HepG2 (cell line): Measurements from ENCODE around the gene NXPE3. TPM values are rescaled to one million over a fixed set of nuclear protein-coding genes. Genes with fewer than 3 reads are reported as not detected.

Experiments
- ASH2L ChIP-seq: fragments of 300-600, 200-600 bp; sonication (generic); IDR thresholded peaks from 2 replicates; pipeline ENCODE4 v1.7.0; 2017; ENCODE audit warnings: low read depth, mild to moderate bottlenecking, moderate library complexity, mixed read lengths, low read length; ENCODE audit not compliant: insufficient read length
- CHD4 ChIP-seq: fragments of 200-600 bp; sonication (generic); IDR thresholded peaks from 2 replicates; pipeline ENCODE4 v1.7.0; 2017; ENCODE audit warnings: mild to moderate bottlenecking, low read length, borderline replicate concordance
- DMTF1 ChIP-seq: sonication (generic); formaldehyde crosslinking; IDR thresholded peaks from 2 replicates; pipeline ENCODE4 v1.4.0; 2020; ENCODE audit warnings: mild to moderate bottlenecking, missing genetic modification reagents
- GRHL1 ChIP-seq: sonication (generic); formaldehyde crosslinking; conservative IDR thresholded peaks from 2 replicates; pipeline ENCODE4 v1.8.0; 2022; ENCODE audit warnings: missing genetic modification reagents
- KDM1A ChIP-seq: IDR thresholded peaks from 2 replicates; pipeline ENCODE4 v1.6.1; 2016; ENCODE audit warnings: missing compliant biosample characterization
- MAX ChIP-seq: IDR thresholded peaks from 2 replicates; pipeline ENCODE4 v1.6.1; 2012; ENCODE audit warnings: inconsistent platforms
- MTA3 ChIP-seq: sonication (generic); formaldehyde crosslinking; IDR thresholded peaks from 2 replicates; pipeline ENCODE4 v1.4.0; 2020; ENCODE audit warnings: missing genetic modification reagents
- NAIF1 ChIP-seq: sonication (generic); formaldehyde crosslinking; IDR thresholded peaks from 2 replicates; pipeline ENCODE4 v1.5.0; 2020; ENCODE audit warnings: mild to moderate bottlenecking, missing genetic modification reagents, borderline replicate concordance
- REST ChIP-seq, 2 experiments: IDR thresholded peaks; 2 replicates each; pipeline ENCODE4 v1.6.1; 2011 to 2012; ENCODE audit warnings: low read length in 2 of 2, borderline replicate concordance in 1 of 2, low read depth in 1 of 2, mild to moderate bottlenecking in 1 of 2, moderate library complexity in 1 of 2
- SATB2 ChIP-seq: sonication (generic); formaldehyde crosslinking; IDR thresholded peaks from 2 replicates; pipeline ENCODE4 v1.5.0; 2020; ENCODE audit warnings: missing genetic modification reagents
- SMAD1 ChIP-seq: sonication (generic); formaldehyde crosslinking; IDR thresholded peaks from 2 replicates; pipeline ENCODE4 v1.4.0; 2020; ENCODE audit warnings: missing genetic modification reagents, low read depth, mild to moderate bottlenecking, borderline replicate concordance
- THAP11 ChIP-seq: IDR thresholded peaks from 2 replicates; pipeline ENCODE4 v1.6.1; 2016; ENCODE audit warnings: missing biosample characterization, missing genetic modification reagents
- ZBTB1 ChIP-seq: sonication (generic); formaldehyde crosslinking; IDR thresholded peaks from 2 replicates; pipeline ENCODE4 v1.4.0; 2020; ENCODE audit warnings: missing genetic modification reagents, borderline replicate concordance
- ZNF121 ChIP-seq: sonication (generic); formaldehyde crosslinking; IDR thresholded peaks from 2 replicates; pipeline ENCODE4 v1.5.0; 2020; ENCODE audit warnings: mild to moderate bottlenecking, missing genetic modification reagents
- ZNF44 ChIP-seq: sonication (generic); formaldehyde crosslinking; IDR thresholded peaks from 2 replicates; pipeline ENCODE4 v1.5.1; 2020; ENCODE audit warnings: mild to moderate bottlenecking, missing genetic modification reagents
- ZNF589 ChIP-seq: sonication (generic); formaldehyde crosslinking; conservative IDR thresholded peaks from 2 replicates; pipeline ENCODE4 v1.8.0; 2022; ENCODE audit warnings: mild to moderate bottlenecking, moderate library complexity, missing genetic modification reagents
- ZNF598 ChIP-seq: sonication (generic); formaldehyde crosslinking; IDR thresholded peaks from 2 replicates; pipeline ENCODE4 v1.5.1; 2020; ENCODE audit warnings: mild to moderate bottlenecking, missing genetic modification reagents, borderline replicate concordance
- polyA plus RNA-seq, 8 experiments: library from polyadenylated mRNA; depleted of rRNA in 3 of 8; stranded (reverse) in 7 of 8; unstranded in 1 of 8; fragments of >200 nt; fragmentation: Illumina TruSeq in 4 of 8; extraction: Trizol in 4 of 8; gene quantifications; 2 replicates each; pipeline versions ENCODE4 v1.2.1 to v1.2.3, GENCODE V29; 2011 to 2016; ENCODE audit warnings: low read depth in 4 of 8, missing spikeins in 1 of 8, mixed read lengths in 1 of 8; ENCODE audit not compliant: insufficient read depth in 1 of 8
- total RNA-seq, 5 experiments: library from RNA; depleted of rRNA; stranded (reverse); fragments of >200 nt; fragmentation: Illumina TruSeq; extraction: Trizol; gene quantifications; 2 replicates each; pipeline ENCODE4 v1.2.3, GENCODE V29; 2016; ENCODE audit warnings: low read depth in 1 of 5
- TF ChIP-seq, protein P1 (sequence below): sonication (generic); formaldehyde crosslinking; IDR thresholded peaks from 2 replicates; pipeline ENCODE4 v1.5.1; 2020; ENCODE audit warnings: missing genetic modification reagents, mild to moderate bottlenecking, borderline replicate concordance

The NXPE3 gene
- total and polyA plus RNA-seq, 2 of the 13 experiments (the other 11 are each of a cell fraction or from before 2014, with no cell fraction given): 3.5 to 4.7 TPM

DNA sequence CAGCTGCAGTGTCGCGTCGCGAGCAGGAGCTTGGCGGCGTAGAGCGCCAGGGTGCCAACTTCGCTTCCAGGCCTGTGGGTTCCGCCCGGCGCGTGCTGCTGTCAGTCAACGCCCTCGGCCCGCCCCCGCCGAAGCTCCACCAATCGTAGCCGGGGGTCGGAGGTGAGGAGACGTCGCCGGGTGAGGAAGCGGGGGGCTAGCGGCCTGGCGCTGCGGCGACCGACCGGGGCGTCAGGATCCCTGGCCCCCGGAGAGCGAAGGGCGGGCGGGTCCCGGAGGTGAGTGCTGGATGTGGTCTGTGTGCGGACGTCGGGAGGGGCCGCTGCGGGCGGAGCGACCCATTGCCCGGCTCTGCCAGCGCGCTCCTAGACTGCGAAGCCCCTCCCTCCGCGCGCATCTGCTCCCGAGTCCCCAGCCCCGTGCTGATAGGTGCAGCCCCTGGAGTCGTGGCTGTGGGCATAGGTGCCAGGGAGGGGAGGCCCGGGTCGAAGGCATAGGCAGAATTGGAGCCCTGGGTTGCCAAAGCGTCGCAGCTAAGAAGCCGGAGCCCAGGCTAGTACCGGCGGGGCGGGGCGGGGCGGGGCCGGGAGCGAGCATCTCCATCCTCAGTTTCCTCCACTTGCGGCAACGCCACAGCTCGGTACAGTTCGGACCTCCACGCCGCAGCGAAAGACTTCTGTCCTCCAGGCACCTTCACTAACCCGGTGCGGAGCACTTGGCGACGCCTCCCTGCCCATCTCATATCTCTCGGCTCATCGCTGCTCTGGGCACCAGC lies at the start of gene NXPE3 (continued):
- TF ChIP-seq REST (IDR thresholded peaks at IDR 0.05; ENCODE audit: borderline replicate concordance in 1 of 2, low read depth in 1 of 2, low read length in 2 of 2) (no peak; a peak in 1 of 4 replicates), ZNF598 (CRISPR knock-in tag) (no peak; the same call in 1 of the 2 replicates), MTA3 (CRISPR knock-in tag) (no peak), SMAD1 (no peak), ZNF121 (no peak), THAP11 (CRISPR knock-in tag) (peak; percentile 63; the same call in 1 of the 2 replicates), ZNF589 (no peak), KDM1A (CRISPR knock-in tag) (no peak), DMTF1 (no peak), CHD4 (no peak), NAIF1 (CRISPR knock-in tag) (no peak), ASH2L (peak; percentile 55), ZNF44 (no peak), SATB2 (CRISPR knock-in tag) (peak; percentile 70; the same call in 1 of the 2 replicates), ZBTB1 (no peak), GRHL1 (CRISPR knock-in tag) (no peak), MAX (peak; percentile 92)
- TF ChIP-seq, protein P1, sequence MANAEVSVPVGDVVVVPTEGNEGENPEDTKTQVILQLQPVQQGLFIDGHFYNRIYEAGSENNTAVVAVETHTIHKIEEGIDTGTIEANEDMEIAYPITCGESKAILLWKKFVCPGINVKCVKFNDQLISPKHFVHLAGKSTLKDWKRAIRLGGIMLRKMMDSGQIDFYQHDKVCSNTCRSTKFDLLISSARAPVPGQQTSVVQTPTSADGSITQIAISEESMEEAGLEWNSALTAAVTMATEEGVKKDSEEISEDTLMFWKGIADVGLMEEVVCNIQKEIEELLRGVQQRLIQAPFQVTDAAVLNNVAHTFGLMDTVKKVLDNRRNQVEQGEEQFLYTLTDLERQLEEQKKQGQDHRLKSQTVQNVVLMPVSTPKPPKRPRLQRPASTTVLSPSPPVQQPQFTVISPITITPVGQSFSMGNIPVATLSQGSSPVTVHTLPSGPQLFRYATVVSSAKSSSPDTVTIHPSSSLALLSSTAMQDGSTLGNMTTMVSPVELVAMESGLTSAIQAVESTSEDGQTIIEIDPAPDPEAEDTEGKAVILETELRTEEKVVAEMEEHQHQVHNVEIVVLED (CRISPR knock-in tag): peak; percentile 71
